HCT116 (cell line): ENCODE results near the gene PIK3C2A.

Experiments used
- EZH2phosphoT487 ChIP-seq: fragments of 200-600 bp; IDR thresholded peaks from 2 replicates; pipeline ENCODE4 v1.6.1; 2018; ENCODE audit warnings: antibody characterized with exemption, borderline replicate concordance
- POLR2A ChIP-seq: IDR thresholded peaks from 2 replicates; pipeline ENCODE4 v1.7.0; 2011; ENCODE audit warnings: borderline replicate concordance; ENCODE audit not compliant: insufficient read depth, insufficient read length; ENCODE audit errors: extremely low read depth
- SRF ChIP-seq: IDR thresholded peaks from 2 replicates; pipeline ENCODE4 v1.6.1; 2012; ENCODE audit warnings: low read depth
- TF ChIP-seq, protein P1 (sequence below), 3 experiments: fragments of 200-600 bp in 1 of 3; sonication (generic) in 1 of 3; IDR thresholded peaks in 2 of 3; conservative IDR thresholded peaks in 1 of 3; 2 replicates each; pipeline ENCODE4 v1.5.1; 2012 to 2017; ENCODE audit warnings: low read depth in 2 of 3, low read length in 2 of 3, antibody characterized with exemption in 1 of 3, borderline replicate concordance in 1 of 3, control low read depth in 1 of 3, mild to moderate bottlenecking in 1 of 3, mixed read lengths in 1 of 3, mixed run types in 1 of 3, moderate library complexity in 1 of 3; ENCODE audit not compliant: insufficient read depth in 1 of 3
- TF ChIP-seq, protein P2 (sequence below): IDR thresholded peaks from 2 replicates; pipeline ENCODE4 v1.6.1; 2012; ENCODE audit warnings: low read depth

DNA sequence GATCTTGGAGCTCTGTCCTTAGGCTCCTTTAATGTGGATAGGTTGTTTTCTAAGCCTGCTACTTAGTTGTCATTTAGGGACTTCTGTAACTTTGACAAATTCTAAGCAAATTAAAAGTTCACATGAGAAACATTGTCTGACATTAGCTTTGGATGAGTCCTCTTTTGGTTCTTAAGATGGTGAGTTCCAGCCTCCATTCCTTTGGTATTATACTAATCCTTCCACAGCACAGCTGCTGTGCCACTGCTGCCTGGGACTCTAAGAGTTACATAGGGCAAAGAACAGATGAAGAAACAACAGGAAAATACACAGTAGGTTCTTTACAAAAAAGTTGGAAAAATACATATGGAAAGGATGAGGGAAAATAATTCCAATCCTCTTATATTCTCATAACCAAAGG is 25.3 kb upstream of the PIK3C2A start:
- TF ChIP-seq POLR2A = no peak
- TF ChIP-seq, protein P1, sequence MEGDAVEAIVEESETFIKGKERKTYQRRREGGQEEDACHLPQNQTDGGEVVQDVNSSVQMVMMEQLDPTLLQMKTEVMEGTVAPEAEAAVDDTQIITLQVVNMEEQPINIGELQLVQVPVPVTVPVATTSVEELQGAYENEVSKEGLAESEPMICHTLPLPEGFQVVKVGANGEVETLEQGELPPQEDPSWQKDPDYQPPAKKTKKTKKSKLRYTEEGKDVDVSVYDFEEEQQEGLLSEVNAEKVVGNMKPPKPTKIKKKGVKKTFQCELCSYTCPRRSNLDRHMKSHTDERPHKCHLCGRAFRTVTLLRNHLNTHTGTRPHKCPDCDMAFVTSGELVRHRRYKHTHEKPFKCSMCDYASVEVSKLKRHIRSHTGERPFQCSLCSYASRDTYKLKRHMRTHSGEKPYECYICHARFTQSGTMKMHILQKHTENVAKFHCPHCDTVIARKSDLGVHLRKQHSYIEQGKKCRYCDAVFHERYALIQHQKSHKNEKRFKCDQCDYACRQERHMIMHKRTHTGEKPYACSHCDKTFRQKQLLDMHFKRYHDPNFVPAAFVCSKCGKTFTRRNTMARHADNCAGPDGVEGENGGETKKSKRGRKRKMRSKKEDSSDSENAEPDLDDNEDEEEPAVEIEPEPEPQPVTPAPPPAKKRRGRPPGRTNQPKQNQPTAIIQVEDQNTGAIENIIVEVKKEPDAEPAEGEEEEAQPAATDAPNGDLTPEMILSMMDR (IDR thresholded peaks at IDR 0.05 in 2 of 3, conservative IDR thresholded peaks at IDR 0.05 in 1 of 3; ENCODE audit: borderline replicate concordance in 1 of 3, insufficient read depth in 1 of 3, low read depth in 2 of 3, low read length in 2 of 3) = no peak
- TF ChIP-seq SRF = no peak
- no peak for TF ChIP-seq EZH2phosphoT487
- TF ChIP-seq, protein P2, sequence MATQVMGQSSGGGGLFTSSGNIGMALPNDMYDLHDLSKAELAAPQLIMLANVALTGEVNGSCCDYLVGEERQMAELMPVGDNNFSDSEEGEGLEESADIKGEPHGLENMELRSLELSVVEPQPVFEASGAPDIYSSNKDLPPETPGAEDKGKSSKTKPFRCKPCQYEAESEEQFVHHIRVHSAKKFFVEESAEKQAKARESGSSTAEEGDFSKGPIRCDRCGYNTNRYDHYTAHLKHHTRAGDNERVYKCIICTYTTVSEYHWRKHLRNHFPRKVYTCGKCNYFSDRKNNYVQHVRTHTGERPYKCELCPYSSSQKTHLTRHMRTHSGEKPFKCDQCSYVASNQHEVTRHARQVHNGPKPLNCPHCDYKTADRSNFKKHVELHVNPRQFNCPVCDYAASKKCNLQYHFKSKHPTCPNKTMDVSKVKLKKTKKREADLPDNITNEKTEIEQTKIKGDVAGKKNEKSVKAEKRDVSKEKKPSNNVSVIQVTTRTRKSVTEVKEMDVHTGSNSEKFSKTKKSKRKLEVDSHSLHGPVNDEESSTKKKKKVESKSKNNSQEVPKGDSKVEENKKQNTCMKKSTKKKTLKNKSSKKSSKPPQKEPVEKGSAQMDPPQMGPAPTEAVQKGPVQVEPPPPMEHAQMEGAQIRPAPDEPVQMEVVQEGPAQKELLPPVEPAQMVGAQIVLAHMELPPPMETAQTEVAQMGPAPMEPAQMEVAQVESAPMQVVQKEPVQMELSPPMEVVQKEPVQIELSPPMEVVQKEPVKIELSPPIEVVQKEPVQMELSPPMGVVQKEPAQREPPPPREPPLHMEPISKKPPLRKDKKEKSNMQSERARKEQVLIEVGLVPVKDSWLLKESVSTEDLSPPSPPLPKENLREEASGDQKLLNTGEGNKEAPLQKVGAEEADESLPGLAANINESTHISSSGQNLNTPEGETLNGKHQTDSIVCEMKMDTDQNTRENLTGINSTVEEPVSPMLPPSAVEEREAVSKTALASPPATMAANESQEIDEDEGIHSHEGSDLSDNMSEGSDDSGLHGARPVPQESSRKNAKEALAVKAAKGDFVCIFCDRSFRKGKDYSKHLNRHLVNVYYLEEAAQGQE = no peak
